CD4-positive, alpha-beta T cell treated with Interleukin-6 for 4 hours (primary cell): ENCODE results near the gene C2orf80.
"Not testable (repeated sequence)": the region's sequence is repeated elsewhere in the genome, so short reads cannot be mapped to it uniquely, and the experiment has no call there.

Experiments
- DNase-seq: peaks from one replicate; pipeline ENCODE4 v3.0.0-alpha.2; 2020; ENCODE audit warnings: mixed read lengths

C2orf80 gene

GRCh38 chr2:208130712-208131110, 59.1 kb downstream of the C2orf80 start:
- no peak for DNase-seq

- no peak for DNase-seq
Measured at GRCh38 chr2:208129744-208130711, 59.8 kb downstream of the C2orf80 start, which contains the start of gene CRYGC. CRYGC (minus strand) TSS chr2:208129828; CDS start chr2:208129792, 36 bp downstream.

- DNase-seq, result no peak
Measured at GRCh38 chr2:208128136-208128535, 61.7 kb downstream of the C2orf80 start.

- DNase-seq, result no peak
Measured at GRCh38 chr2:208127090-208127489, 62.7 kb downstream of the C2orf80 start.

- DNase-seq, result no peak
Measured at GRCh38 chr2:208125251-208125650, 64.6 kb downstream of the C2orf80 start.

GRCh38 chr2:208124013-208124715, 65.7 kb downstream of the C2orf80 start, which contains the start of gene CRYGD:
CRYGD (minus strand) TSS chr2:208124524; CDS start chr2:208124473, 51 bp downstream.
- not testable (repeated sequence) for DNase-seq

- DNase-seq, result no peak
Measured at GRCh38 chr2:208122248-208122647, 67.6 kb downstream of the C2orf80 start.

- no peak for DNase-seq
Measured at GRCh38 chr2:208118918-208119317, 70.9 kb downstream of the C2orf80 start.

GRCh38 chr2:208117390-208117789, 72.4 kb downstream of the C2orf80 start:
- DNase-seq, result not testable (repeated sequence)
